ENCODE measurements around the gene EFNA1.
"Not testable (repeated sequence)": the region's sequence is repeated elsewhere in the genome, so short reads cannot be mapped to it uniquely, and the experiment has no call there.

EFNA1 gene

DNA sequence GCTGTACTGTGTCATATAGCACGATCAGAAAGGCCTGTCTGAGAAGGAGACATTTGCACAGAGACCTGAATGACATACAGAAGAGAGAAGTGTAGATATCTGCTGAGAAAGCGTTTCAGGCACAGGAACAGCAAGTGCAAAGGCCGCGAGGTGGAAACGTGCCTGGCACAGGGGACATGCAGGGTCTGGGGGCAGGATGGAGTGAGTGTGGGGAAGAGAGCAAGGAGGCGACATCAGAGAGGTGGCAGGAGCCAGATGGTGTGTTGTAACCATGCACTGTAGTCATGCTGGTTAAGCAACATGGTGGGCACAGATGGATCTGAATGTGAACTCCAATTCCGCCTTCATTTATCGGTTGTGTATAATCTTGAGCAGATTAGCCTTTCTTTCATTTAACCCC is 32.5 kb downstream of the EFNA1 start:
- no peak for DNase-seq

DNA sequence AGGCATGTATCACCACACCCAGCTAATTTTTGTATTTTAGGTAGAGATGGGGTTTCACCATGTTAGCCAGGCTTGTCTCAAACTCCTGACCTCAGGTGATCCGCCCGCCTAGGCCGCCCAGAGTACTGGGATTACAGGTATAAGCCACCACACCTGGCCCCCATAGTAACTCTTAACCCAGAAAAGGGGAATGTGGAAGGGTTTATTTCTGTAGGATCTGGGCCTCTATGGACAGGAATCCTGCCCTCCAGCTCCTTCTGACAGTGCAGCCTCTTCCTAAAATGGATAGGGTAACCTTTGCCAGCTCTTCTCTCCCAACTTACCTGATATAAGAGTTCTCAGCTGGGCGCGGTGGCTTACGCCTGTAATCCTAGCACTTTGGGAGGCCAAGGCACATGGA is 35.0 kb downstream of the EFNA1 start:
- DNase-seq, result not testable (repeated sequence)

DNA sequence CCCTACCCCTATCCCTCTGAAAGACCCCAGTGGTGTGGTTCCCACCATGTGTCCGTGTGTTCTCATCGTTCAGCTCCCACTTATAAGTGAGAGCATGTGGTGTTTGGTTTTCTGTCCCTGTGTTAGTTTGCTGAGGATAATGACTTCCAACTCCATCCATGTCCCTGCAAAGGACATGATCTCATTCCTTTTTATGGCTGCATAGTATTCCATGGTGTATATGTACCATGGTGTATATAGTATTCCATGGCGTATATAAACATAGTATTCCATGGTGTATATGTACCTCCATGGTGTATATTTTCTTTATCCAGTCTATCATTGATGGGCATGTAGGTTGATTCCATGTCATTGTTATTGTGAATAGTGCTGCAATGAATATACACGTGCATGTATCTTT is 36.1 kb downstream of the EFNA1 start:
- DNase-seq, result not testable (repeated sequence)

GRCh38 chr1:155164625-155165024 is 36.9 kb downstream of the EFNA1 start:
- not testable (repeated sequence) for DNase-seq

GRCh38 chr1:155166051-155166470 is 38.4 kb downstream of the EFNA1 start:
- no peak for DNase-seq

DNA sequence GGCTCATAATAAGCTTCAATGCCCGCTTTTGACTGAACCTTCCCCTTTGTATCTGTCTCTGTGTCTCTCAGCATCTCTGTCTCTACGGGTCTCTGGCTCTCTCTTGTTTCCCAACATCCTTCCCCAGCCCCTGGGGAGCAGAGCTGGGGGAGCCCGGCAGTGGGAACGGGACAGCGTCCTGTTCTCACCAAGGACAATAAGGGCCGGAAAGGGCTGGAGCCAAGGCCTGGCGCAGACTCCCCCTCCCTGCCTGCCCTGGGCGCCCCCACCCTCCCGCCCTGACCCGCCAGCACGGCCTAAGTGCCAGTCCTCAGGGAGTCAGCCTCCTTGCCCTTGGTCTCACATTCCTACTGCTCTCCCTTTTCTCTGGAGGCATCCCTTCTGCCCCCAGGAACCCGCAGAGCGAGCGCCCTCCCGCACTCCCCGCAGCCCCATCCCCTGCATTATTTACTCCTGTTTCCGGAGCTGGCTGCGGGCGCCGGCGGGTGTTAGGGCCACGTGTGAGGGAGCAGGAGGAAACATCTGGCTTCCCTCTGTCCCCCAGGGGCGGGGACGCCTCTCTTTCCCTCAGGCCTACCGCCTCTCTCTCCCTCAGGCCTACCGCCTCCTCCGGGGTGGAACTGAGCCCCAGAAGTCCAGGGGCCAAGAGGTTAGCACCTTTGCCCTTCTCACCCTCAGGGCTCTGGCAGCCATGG is 38.9 kb downstream of the EFNA1 start:
- no peak for DNase-seq

DNA sequence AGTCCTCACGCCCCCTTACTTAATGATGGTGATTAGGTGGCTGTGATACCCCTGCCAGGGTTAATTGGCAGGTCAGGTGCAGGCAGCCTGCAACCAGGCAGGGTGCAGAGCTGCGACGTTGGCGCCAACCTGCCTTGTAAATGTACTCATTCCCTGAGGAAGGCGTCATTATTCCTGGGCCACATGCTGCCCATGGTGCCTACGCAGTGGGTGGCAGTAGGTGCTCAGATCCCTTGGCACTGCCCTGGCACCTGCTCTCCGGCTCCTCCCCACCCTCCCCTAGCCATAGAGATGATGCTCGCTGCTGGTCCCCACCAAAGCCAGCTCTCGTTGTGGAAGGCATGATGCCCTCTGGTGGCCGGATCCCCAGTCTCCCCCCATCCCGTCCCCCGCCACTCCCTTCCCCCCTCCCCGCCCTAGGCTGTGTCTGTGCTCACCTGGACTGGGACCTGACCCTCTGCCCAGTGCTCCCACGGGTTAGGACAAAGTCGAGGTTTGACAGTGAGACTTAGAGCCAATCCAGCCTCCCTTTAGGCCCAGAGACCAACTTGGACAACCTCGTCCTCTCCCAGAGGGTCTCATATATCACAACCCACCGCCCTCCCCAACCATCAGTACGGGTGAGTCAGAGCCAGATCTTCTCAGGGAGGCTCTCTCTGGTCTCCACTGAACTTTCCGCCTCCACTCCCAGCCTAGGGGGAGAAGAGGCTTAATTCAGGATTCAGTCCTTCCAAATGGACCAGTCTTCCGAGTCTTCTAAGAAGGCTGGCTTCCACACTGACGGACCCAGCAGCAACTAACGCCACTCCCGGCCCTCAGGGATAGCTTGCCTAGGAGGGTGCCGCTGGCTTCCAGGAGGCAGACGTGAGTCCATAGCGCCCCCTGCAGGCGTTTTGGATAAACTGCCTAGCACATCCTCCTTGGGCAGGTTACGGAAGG is 39.8 kb downstream of the EFNA1 start:
- peak; percentile 62 to 88 (median 78) for DNase-seq

DNA sequence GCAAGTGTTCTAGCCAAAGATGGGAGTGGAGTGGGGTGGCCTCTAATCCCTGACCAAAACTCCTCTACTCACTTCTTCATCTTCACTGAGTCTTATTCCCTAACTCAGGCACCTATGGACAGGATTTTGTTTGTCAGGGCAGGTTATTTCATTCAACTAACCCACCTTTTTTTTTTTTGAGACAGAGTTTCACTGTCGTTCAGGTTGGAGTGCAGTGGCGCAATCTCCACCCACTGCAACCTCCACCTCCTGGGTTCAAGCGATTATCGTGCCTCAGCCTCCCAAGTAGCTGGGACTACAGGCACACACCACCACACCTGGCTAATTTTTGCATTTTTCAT is 40.4 kb downstream of the EFNA1 start:
- not testable (repeated sequence) for DNase-seq

- no peak for DNase-seq
These were observed 41.0 kb downstream of the EFNA1 start for GRCh38 chr1:155168456-155169210.

DNA sequence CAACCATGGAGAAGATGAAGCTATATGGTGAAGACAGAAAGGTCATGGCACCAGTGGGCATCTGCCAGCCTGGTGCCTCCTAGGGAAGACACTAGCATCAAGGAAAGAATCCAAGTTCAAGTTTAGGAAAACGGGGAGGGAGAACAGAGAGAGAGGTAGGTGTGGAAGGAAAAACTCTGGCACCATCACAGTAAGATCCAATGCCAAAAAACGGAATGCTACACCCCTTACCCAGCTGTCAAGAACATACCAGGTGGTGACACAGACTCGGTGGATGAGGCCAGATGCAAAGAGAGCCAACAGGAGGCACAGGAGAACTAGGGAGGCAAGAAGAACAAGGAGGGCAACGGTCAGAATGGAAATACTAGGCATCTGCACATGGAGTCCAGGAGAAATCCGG is 41.9 kb downstream of the EFNA1 start:
- no peak for DNase-seq

DNA sequence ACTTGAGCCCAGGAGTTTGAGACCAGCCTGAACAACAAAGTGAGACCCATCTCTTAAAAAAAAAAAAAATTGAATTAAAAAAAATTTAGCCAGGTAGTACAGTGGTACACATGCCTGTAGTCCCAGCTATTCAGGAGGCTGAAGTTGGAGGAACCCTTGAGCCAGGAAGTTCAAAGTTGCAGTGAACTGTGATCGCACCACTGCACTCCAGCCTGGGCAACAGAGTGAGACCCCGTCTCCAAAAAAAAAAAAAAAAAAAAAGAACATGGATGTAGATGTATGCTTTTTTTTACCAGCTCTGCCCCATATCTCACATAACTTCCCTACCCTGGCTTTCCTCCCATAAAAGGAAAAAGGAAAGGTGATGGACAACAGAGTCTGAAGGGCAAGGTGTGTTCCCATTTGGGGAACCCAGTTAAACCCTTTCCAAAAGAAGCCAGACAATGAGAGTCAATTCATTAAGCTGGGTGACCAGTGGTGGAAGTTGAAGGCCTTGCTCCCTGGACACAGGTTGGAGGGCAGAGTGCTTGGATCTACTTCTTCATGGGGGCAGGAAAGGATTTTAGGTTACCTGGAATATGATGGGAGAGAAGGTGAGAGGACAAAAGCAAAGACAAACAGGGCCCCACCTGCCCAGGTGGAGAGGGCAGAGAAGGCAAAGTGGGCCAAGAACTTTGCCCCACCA is 42.6 kb downstream of the EFNA1 start:
- DNase-seq, result no peak

DNA sequence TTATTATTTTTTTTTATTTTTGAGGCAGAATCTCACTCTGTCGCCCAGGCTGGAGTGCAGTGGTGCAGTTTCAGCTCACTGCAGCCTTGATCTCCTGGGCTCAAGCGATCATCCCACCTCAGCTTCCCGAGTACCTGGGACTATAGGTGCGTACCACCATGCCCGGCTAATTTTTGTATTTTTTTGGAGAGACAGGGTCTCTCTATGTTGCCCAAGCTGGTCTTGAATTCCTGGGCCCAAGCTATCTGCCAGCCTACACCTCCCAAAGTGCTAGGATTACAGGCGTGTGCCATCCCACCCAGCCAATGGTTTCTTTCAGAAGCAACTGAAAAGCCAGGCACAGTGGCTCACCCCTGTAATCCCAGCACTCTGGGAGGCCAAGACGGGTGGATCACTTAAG is 43.1 kb downstream of the EFNA1 start:
- DNase-seq, result no peak

DNA sequence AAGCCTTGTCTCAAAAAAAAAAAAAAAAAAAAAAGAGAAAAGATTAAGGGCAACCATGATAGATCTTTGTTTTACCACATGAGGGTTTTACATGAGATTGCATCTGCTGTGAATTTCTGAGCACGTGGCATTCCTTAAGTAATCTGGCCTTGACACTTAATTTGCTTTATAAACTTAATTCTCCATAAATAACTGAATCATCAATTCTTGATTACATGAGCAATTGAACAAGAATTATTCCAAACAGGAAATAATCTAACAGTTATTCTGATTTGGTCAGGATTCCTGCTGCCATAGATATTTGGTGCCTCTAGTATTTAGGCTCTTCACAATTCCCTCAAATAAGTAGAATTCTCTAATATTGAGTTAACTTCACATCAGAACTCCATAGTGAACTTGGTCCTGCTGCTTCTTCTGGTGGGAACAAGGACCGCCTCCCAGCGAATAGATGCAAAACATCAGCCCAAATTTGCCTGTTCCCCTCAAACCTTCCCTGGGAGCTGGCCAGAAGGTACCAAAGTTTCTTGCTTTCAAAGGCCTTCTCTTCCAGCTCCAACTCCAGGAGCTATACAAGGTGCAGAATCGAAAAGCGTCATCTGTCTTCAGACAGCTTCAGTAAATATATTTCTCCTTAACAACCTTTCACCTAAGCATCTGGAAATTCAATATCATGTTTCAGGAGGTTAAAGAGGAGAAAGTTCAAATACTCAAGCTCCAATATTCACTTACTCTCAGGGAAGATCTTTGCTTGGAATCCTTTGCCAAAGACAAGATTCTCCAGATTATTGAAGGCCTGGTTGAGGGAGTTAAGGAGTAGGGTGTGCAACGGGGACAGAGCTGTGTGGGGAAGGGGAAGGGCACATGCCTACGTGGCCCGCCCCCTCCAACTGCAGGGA is 44.4 kb downstream of the EFNA1 start:
- no peak for DNase-seq

DNA sequence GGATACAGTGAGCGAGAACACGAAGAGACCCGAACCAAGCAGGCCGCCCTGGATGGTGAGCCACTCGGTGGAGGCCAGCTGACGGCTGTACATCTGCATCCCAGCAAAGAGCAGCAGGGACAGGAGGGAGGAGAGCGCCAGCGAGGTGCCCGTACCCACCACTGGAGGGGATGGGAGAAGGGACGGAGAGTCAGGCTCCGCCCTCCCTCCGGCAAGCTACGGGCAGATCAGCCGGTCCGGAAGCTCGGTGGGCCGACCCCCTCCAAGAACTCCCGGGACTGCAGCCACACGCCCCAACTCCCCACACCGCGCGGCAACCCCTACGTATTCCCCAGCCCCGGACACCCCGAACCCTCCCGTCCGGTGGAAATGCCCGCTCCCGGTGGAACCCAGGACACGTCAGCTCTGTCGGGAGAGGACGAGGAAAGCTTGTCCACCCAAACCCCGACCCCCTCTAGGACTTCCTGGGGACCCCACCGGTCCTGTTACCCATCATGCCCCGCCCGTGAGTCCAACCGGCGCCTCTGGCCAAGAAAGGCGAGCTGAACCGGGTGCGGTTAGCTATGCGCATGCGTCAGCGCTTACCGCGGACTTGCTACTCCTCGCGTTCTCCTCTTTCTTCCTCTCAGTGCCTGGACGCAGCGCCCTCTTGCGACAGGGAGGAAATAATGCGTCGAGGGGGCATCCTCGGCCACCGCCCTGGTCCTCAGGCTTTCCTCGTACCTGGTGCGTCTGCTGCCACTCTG is 45.2 kb downstream of the EFNA1 start, which contains the start of gene KRTCAP2:
Gene KRTCAP2, minus strand, starts transcription at position 573 of the 746 bp plus-strand sequence. Its CDS starts 80 bp downstream, at position 493.
- DNase-seq, result peak; percentile 86 to 94 (median 91)

DNA sequence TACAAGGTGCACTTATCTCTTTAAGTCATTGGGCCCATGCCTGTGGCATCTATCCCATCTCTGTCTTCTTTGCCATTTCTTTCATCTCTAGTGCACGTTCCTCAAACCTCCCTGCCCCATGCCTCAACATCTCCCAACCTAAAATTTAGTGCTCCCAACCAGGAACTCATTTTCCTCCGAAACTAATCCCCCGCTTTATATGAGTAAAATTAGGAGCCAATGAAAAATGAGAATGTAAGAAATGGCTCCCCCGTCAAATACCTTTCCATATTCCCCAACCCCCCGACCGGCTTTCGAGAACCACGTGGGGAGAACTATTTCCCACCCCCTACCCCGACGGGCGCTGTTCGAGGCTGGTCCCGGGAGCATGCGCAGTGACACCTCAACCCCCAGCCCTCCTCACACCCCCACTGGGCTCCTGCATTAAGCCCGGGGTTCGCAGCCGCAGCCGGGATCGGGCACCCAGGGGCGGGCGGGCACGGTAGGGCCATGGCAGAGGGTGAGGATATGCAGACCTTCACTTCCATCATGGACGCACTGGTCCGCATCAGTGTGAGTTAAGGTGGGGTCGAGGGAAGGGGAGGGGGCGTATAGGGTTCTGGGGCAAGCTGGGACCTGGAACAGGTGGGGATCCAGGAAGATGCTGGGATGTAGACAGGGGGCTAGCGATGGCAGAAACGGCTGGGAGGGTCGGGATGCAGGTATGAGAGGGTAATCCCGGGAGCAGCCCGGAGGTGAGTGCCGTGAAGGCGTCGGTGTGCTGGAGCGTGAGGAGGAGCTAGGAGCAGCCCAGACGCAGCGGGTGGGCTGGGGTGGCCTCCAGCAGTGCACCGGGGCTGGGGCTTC is 46.0 kb downstream of the EFNA1 start, which contains the start of gene TRIM46:
Gene TRIM46, plus strand, starts transcription at position 372 of the 846 bp plus-strand sequence. Its CDS starts 118 bp downstream, at position 490.
- peak in 5 of 6 experiments; percentile 42 to 59 (median 47) for DNase-seq

- peak; percentile 29 to 57 (median 44) for DNase-seq
These were observed 46.9 kb downstream of the EFNA1 start for GRCh38 chr1:155174324-155175280.

GRCh38 chr1:155175281-155175926 is 47.7 kb downstream of the EFNA1 start:
- no peak for DNase-seq

GRCh38 chr1:155175927-155176371 is 48.3 kb downstream of the EFNA1 start:
- peak in 1 of 6 experiments; percentile 20 for DNase-seq

Data from stimulated activated naive CD4-positive, alpha-beta T cell (primary cell).